Keratinocyte (primary cell): ENCODE data around the gene CACNA2D2.

Experiments used
- EZH2 ChIP-seq: IDR thresholded peaks from one replicate; pipeline ENCODE4 v1.6.1; 2012; ENCODE audit warnings: inconsistent platforms, mild to moderate bottlenecking, low read length, moderate library complexity
- TF ChIP-seq, protein P1 (sequence below), 3 experiments: IDR thresholded peaks in 1 of 3; conservative IDR thresholded peaks in 1 of 3; optimal IDR thresholded peaks in 1 of 3; 2 replicates in 2 of 3; 3 replicates in 1 of 3; pipeline versions ENCODE3 to v1.5.1; 2011; ENCODE audit warnings: low read length in 3 of 3, mild to moderate bottlenecking in 3 of 3, moderate library complexity in 2 of 3, control low read depth in 1 of 3, inconsistent platforms in 1 of 3; ENCODE audit not compliant: insufficient read depth in 2 of 3; ENCODE audit errors: extremely low read depth in 1 of 3

DNA sequence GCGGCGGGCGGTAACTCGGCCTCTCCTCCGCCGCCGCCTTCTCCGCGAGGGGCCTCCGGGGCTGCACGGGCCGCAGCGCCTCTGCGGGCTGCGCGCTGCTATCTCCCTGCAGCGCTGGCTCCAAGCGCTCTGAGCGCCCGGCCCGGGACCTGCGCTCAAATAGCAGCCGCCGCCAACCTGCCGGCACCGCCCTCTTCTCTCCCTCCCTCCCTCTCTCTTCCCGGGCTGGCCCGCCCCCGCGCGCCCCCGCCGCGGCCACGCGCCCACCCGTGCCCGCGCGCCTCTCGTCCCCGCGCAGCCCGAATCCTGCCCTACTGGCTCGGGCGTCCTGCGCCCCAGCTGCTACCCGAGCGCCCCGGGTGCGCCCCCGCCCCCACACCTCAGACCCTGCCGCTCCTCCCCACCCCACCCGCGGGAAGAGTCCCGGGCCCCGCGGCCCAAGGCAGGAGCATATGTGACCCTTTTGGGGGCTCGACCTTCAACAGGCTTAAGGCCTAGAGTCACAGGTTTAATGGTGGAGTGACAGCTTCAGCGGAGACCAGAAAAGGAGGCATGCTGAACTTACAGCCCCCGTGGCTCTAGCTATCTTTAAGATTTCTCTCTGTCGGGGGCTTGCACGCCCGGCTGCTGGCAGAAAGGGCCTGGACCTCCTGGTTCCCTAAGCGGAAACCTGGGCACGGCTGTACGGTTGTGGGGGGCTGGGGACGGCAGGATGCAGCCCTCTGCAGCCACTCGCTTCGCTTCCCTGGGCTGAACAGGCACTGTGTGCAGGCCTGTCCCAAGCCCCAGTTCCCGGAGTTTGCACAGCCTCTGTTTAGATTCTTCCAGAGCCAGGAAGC is at the start of gene CACNA2D2:
- TF ChIP-seq, protein P1, sequence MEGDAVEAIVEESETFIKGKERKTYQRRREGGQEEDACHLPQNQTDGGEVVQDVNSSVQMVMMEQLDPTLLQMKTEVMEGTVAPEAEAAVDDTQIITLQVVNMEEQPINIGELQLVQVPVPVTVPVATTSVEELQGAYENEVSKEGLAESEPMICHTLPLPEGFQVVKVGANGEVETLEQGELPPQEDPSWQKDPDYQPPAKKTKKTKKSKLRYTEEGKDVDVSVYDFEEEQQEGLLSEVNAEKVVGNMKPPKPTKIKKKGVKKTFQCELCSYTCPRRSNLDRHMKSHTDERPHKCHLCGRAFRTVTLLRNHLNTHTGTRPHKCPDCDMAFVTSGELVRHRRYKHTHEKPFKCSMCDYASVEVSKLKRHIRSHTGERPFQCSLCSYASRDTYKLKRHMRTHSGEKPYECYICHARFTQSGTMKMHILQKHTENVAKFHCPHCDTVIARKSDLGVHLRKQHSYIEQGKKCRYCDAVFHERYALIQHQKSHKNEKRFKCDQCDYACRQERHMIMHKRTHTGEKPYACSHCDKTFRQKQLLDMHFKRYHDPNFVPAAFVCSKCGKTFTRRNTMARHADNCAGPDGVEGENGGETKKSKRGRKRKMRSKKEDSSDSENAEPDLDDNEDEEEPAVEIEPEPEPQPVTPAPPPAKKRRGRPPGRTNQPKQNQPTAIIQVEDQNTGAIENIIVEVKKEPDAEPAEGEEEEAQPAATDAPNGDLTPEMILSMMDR (optimal IDR thresholded peaks at IDR 0.05 in 1 of 3, IDR thresholded peaks at IDR 0.05 in 1 of 3, conservative IDR thresholded peaks at IDR 0.05 in 1 of 3; ENCODE audit: extremely low read depth in 1 of 3, insufficient read depth in 2 of 3, low read length in 3 of 3) = no peak
- TF ChIP-seq EZH2 = peak; percentile 66
